Endothelial cell of umbilical vein (primary cell): ENCODE results near the gene FMN1. TPM values are rescaled to one million over a fixed set of nuclear protein-coding genes. Genes with fewer than 3 reads are reported as not detected.

Source experiments
- BruUV-seq: library from RNA; stranded (reverse); fragments of 400-500 nt; replicated peaks from 2 replicates; lab custom pipeline; 2021; lab: Mats Ljungman, UMichigan
- CTCF ChIA-PET: fragments of 300-600, 350-600 bp; sonication (Branson Sonifier 250); formaldehyde crosslinking; loops from one replicate; lab custom pipeline; 2021; ENCODE audit warnings: antibody characterized with exemption, inconsistent platforms; lab: Charles Lee
- POLR2A ChIA-PET: fragments of 300-600, 350-600 bp; sonication (Branson Sonifier 250); formaldehyde crosslinking; loops from one replicate; lab custom pipeline; 2021; ENCODE audit warnings: antibody characterized with exemption, inconsistent platforms; lab: Charles Lee
- DNase-seq: peaks from one replicate; pipeline ENCODE4 v3.0.0-alpha.2; 2011; ENCODE audit warnings: low read depth, low spot score
- FAIRE-seq: peaks from 2 replicates; lab custom pipeline; 2011; peaks lifted over from hg19 to GRCh38; lab: Jason Lieb, UNC
- H2AFZ ChIP-seq: 2 replicates; pipeline ENCODE4 v1.6.0; 2012; ENCODE audit warnings: low read depth, low read length, control low read depth, inconsistent platforms
- H3K27ac ChIP-seq: 2 replicates; pipeline ENCODE4 v1.5.1; 2011; ENCODE audit warnings: low read depth, mild to moderate bottlenecking, control low read depth, low read length, moderate library complexity; ENCODE audit not compliant: insufficient read depth
- H3K27me3 ChIP-seq, 2 experiments: 2 replicates each; pipeline versions ENCODE4 v1.6.0 to v1.6.1; 2011; ENCODE audit warnings: low read length in 2 of 2, mixed read lengths in 1 of 2; ENCODE audit not compliant: control insufficient read depth in 2 of 2, insufficient read depth in 2 of 2
- H3K36me3 ChIP-seq, 2 experiments: 2 replicates in 1 of 2; 3 replicates in 1 of 2; pipeline ENCODE4 v1.5.1; 2011; ENCODE audit warnings: low read length in 2 of 2, mild to moderate bottlenecking in 1 of 2, moderate library complexity in 1 of 2; ENCODE audit not compliant: control insufficient read depth in 2 of 2, insufficient read depth in 2 of 2; ENCODE audit errors: extremely low read depth in 1 of 2
- H3K4me1 ChIP-seq: 3 replicates; pipeline ENCODE4 v1.5.1; 2011; ENCODE audit warnings: mild to moderate bottlenecking, low read length; ENCODE audit not compliant: control insufficient read depth, insufficient read depth; ENCODE audit errors: extremely low read depth
- H3K4me2 ChIP-seq: 2 replicates; pipeline ENCODE4 v1.6.1; 2011; ENCODE audit warnings: low read length, control low read depth, mixed read lengths; ENCODE audit not compliant: insufficient read depth
- H3K4me3 ChIP-seq, 3 experiments: fragments of 200-600 bp in 1 of 3; sonication (generic), shearing (Covaris generic) in 1 of 3; replicated peaks in 1 of 3; 2 replicates each; pipeline ENCODE4 v1.5.1; 2011 to 2016; ENCODE audit warnings: control low read depth in 3 of 3, low read length in 3 of 3, mild to moderate bottlenecking in 2 of 3, inconsistent platforms in 1 of 3, low read depth in 1 of 3, moderate library complexity in 1 of 3; ENCODE audit not compliant: insufficient read depth in 1 of 3
- H3K79me2 ChIP-seq: 2 replicates; pipeline ENCODE4 v1.6.0; 2012; ENCODE audit warnings: low read length, inconsistent platforms; ENCODE audit not compliant: control insufficient read depth, insufficient read depth
- H3K9ac ChIP-seq: replicated peaks from 2 replicates; pipeline ENCODE3; 2011; ENCODE audit warnings: low read length, control low read depth; ENCODE audit not compliant: insufficient read depth; ENCODE audit errors: extremely low read depth
- H3K9me1 ChIP-seq: replicated peaks from 3 replicates; pipeline ENCODE4 v1.6.0; 2011; ENCODE audit warnings: mild to moderate bottlenecking, low read length; ENCODE audit not compliant: control insufficient read depth, insufficient read depth; ENCODE audit errors: extremely low read depth
- H3K9me3 ChIP-seq: replicated peaks from 2 replicates; pipeline ENCODE4 v1.5.1; 2012; ENCODE audit warnings: low read length, inconsistent platforms; ENCODE audit not compliant: control insufficient read depth, insufficient read depth
- H4K20me1 ChIP-seq: replicated peaks from 2 replicates; pipeline ENCODE3; 2011; ENCODE audit warnings: mild to moderate bottlenecking, low read length; ENCODE audit not compliant: control insufficient read depth, insufficient read depth; ENCODE audit errors: extremely low read depth
- CTCF ChIP-seq, 2 donors: IDR thresholded peaks; 1 replicate in 1 of 2; 2 replicates in 1 of 2; pipeline ENCODE4 v1.5.1; 2011; ENCODE audit warnings: low read length in 2 of 2, mild to moderate bottlenecking in 2 of 2, moderate library complexity in 2 of 2, control low read depth in 1 of 2, inconsistent platforms in 1 of 2, low read depth in 1 of 2; ENCODE audit not compliant: insufficient read depth in 1 of 2; ENCODE audit errors: extremely low read depth in 1 of 2
- EZH2 ChIP-seq: IDR thresholded peaks from 2 replicates; pipeline ENCODE4 v1.6.1; 2012; ENCODE audit warnings: borderline replicate concordance, low read depth, mild to moderate bottlenecking, moderate library complexity, low read length, inconsistent platforms; ENCODE audit not compliant: severe bottlenecking
- FOS ChIP-seq: IDR thresholded peaks from 2 replicates; pipeline ENCODE4 v1.6.1; 2011; ENCODE audit warnings: mild to moderate bottlenecking, low read length, moderate library complexity, borderline replicate concordance; ENCODE audit not compliant: insufficient read depth
- GATA2 ChIP-seq: IDR thresholded peaks from 2 replicates; pipeline ENCODE4 v1.7.0; 2011; ENCODE audit warnings: low read depth, mild to moderate bottlenecking, moderate library complexity, mixed read lengths, low read length; ENCODE audit not compliant: insufficient read length, insufficient read depth
- JUN ChIP-seq: IDR thresholded peaks from 2 replicates; pipeline ENCODE4 v1.6.1; 2011; ENCODE audit warnings: borderline replicate concordance, low read depth; ENCODE audit not compliant: insufficient read length, insufficient read depth
- MAX ChIP-seq: IDR thresholded peaks from 2 replicates; pipeline ENCODE4 v1.6.1; 2011; ENCODE audit not compliant: insufficient read depth, insufficient read length
- MYC ChIP-seq: IDR thresholded peaks from one replicate; pipeline ENCODE4 v1.6.1; 2011; ENCODE audit warnings: mild to moderate bottlenecking, low read depth, low read length
- POLR2A ChIP-seq: IDR thresholded peaks from 2 replicates; pipeline ENCODE4 v1.6.1; 2012; ENCODE audit warnings: low read depth, mild to moderate bottlenecking, control low read depth, low read length
- POLR2AphosphoS5 ChIP-seq: IDR thresholded peaks from 2 replicates; pipeline ENCODE4 v1.6.1; 2012; ENCODE audit warnings: low read depth, mild to moderate bottlenecking, control low read depth, low read length, moderate library complexity; ENCODE audit not compliant: insufficient read depth
- dilution Hi-C: fragments of 300-500 bp; cut with MboI; formaldehyde crosslinking; loops from one replicate; pipeline ENCODE4 v1.15.0; 2019; ENCODE audit warnings: low sequenced_read_pairs; ENCODE audit not compliant: extremely low pct_ligation_motif_present
- intact Hi-C: fragments of 100-400 bp; cut with micrococcal nuclease; formaldehyde crosslinking; loops from one replicate; pipeline ENCODE4 v1.10.0; 2022
- polyA plus RNA-seq, 4 experiments: library from polyadenylated mRNA; depleted of rRNA in 3 of 4; stranded (reverse) in 3 of 4; unstranded in 1 of 4; fragments of >200 nt; gene quantifications; 2 replicates each; pipeline versions ENCODE4 v1.2.1 to v1.2.3, GENCODE V29; 2011 to 2012; ENCODE audit warnings: missing spikeins in 1 of 4
- total RNA-seq: library from RNA; stranded (reverse); gene quantifications from 2 replicates; pipeline ENCODE4 v1.2.3, GENCODE V29; 2021

The FMN1 gene
- total and polyA plus RNA-seq, 2 donors (not counting 3 experiments of a cell fraction or from before 2014, with no cell fraction given): 0.01 to 0.29 TPM

GRCh38 chr15:32908135-32908801, 286.2 kb downstream of the FMN1 start:
- H3K4me2 ChIP-seq: no peak overlapping the region
- no peak overlapping the region for H3K27ac ChIP-seq

More at GRCh38 chr15:32908135-32908801, 286.2 kb downstream of the FMN1 start:
- H2AFZ ChIP-seq: no peak overlapping the region
- TF ChIP-seq POLR2AphosphoS5 (no peak), POLR2A (no peak), EZH2 (no peak), CTCF (IDR thresholded peaks at IDR 0.05; ENCODE audit: extremely low read depth in 1 of 2, insufficient read depth in 1 of 2, low read depth in 1 of 2, low read length in 2 of 2) (no peak), MAX (no peak), FOS (no peak), MYC (no peak), JUN (no peak), GATA2 (no peak)
- no peaks in the 10 kb centered on the region for H3K9me1 ChIP-seq
- H3K9me3 ChIP-seq: no peaks in the 10 kb centered on the region
- DNase-seq (peak; percentile 60), FAIRE-seq (no peak)
- H3K4me1 ChIP-seq: no peaks in the 10 kb centered on the region
- ChIA-PET POLR2A (no interaction called here), CTCF (interaction anchor here (0.7 to 3.3 kb wide), 13 partner anchors 8 to 245 kb away, joined by 3 to 17 read pairs (median 3); no protein-coding TSS in a partner anchor)
- no peaks in the 10 kb centered on the region for H3K79me2 ChIP-seq
- H3K9ac ChIP-seq: no peak overlapping the region
- H3K4me3 ChIP-seq: no peak overlapping the region
- no peaks in the 10 kb centered on the region for H3K36me3 ChIP-seq
- BruUV-seq: no TSS peak
- dilution Hi-C loops: no loop called here
- intact Hi-C loops: no loop called here
- peaks cover 0 to 4% of the 10 kb centered on the region in 2 experiments for H3K27me3 ChIP-seq
- H4K20me1 ChIP-seq: no peaks in the 10 kb centered on the region
